GM13976 (cell line): ENCODE data around the gene COL8A2.

Source experiments
- DNase-seq: peaks from one replicate; pipeline ENCODE4 v3.0.0; 2012; ENCODE audit warnings: low spot score
- CTCF ChIP-seq: IDR thresholded peaks from 2 replicates; pipeline ENCODE4 v1.5.1; 2012; ENCODE audit warnings: borderline replicate concordance, mild to moderate bottlenecking; ENCODE audit not compliant: insufficient read depth; ENCODE audit errors: extremely low read depth, missing control alignments, control extremely low read depth
- in situ Hi-C: fragments of 300-500 bp; cut with MboI; formaldehyde crosslinking; loops from one replicate; pipeline ENCODE4 v1.12.0; 2022; ENCODE audit warnings: low sequenced_read_pairs, mixed read lengths, inconsistent platforms; ENCODE audit not compliant: unreplicated experiment

COL8A2 gene

GRCh38 chr1:36087233-36088123 lies 37.5 kb downstream of the COL8A2 start:
- DNase-seq: no peak
- no peak for TF ChIP-seq CTCF
- in situ Hi-C loops: no loop called here

DNA sequence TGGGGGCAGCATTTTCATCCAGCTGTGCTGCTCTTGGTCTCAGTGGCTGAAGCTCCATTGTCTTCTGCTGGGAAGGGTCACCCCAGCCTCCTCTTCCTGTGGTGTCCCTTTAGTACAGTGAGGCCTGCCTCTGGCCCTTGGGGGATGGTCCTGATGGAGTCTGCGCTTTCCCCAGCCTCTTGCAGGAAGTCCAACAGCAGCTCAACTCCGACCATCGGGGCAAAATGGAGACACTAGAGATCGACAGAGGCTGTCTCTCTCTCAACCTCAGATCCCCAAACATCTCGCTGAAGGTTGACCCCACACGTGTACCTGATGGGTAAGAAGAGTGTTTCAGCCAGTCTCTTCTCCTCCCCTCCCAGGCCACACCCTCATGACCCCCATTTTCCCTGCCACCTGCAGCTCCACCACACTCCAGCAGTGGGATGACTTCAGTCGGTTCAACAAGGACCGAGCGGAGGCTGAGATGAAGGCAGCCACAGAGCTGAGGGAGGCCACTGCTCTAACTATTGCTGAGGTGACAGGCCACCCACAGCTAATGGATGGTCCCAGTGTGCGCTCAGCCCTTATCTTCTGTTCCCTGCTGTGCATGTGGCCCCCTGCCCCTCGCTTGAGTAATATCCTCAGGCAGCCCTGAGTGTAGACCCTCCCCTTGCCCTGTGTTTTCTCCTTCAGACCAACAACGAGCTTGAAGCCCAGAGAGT lies 38.3 kb downstream of the COL8A2 start:
- DNase-seq: no peak
- TF ChIP-seq CTCF: no peak
- in situ Hi-C loops: no loop called here

DNA sequence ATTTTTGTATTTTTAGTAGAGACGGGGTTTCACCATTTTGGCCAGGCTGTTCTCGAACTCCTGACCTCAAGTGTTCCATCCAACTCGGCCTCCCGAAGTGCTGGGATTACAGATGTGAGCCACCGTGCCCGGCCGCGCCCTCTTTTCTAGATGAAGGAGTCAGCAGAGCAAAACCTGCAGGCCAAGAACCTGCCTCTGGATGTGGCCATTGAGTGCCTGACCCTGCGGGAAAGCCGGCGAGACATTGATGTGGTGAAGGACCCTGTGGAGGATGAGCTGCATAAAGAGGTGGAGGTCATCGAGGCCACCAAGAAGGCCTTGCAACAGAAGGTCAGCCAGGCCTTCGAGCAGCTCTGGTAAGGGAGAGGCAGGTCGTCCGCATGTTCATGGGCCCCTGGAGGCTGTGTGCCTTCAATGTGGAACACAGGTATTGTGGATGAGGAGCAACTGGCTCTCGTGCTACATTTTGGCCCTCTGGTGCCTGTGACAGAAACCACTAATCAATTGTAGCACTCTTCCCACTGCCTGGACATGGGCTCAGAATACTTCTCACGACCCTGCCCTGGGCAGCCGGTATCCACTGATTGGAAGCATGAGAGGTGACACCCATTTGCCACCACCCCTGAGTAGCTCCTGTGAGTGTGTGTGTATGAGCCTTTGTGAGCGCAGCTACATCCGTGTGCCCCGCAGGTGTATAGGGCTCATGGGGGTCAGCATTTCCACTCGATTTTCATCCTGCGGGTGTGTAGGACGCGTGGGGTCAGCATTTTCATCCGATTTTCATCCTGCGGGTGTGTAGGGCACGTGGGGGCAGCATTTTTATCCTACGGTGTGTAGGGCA lies 39.1 kb downstream of the COL8A2 start:
- in situ Hi-C loops: no loop called here
- TF ChIP-seq CTCF: no peak
- DNase-seq: no peak

DNA sequence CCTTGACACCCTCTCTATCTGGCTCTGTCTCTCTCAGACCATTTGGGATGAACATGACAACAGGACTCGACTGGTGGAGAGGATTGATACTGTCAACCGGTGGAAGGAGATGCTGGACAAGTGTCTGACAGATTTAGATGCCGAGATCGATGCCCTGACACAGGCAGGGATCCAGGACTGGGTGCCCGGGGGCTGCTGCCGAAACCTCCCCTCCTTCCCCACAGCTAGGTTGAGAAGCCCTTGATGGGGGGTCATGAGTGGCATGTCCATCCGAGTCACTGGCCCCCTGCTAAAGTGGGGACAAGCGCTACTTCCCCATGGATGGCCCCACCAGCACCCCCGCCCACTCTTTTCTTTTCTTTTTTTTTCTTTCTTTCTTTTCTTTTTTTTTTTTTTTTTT lies 39.9 kb downstream of the COL8A2 start:
- DNase-seq: no peak
- no peak for TF ChIP-seq CTCF
- in situ Hi-C loops: no loop called here

DNA sequence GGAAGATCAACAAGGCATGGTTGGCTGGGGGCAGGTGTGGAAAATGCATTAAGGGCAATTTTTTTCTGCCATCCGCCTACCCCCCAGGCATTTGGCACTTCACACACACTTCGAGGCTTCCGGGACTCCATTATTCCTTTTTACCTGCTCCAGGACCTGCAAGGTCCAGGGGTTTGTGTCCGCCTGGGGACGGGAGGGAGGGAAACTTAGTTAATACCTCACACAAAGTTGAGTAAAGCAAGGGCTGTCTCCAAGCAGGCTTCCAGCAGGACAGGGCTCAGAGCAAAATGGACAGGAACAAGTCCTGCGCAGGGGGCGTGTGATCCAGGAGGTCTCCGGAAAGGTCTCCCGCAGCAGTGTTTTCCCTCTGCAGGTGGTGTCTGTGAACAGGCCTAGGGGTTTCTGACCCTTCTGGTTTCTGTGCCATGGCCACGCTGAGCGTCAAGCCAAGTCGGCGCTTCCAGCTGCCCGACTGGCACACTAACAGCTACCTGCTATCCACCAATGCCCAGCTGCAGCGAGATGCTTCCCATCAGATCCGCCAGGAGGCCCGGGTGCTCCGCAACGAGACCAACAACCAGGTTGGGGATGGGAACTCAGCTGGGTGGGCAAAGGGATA lies 40.4 kb downstream of the COL8A2 start:
- DNase-seq: no peak
- in situ Hi-C loops: no loop called here
- TF ChIP-seq CTCF: no peak
